Neuronal stem cell (in vitro differentiated cells): Measurements from ENCODE around the gene HESX1.
A peak's percentile ranks its signal among the peaks of the same experiment; 100 is the strongest.

Source experiments
- DNase-seq: peaks from one replicate; pipeline ENCODE4 v3.0.0-alpha.2; 2013; ENCODE audit warnings: low spot score
- H2AFZ ChIP-seq: one replicate; pipeline ENCODE4 v1.6.1; 2013; ENCODE audit warnings: mild to moderate bottlenecking, low read length, inconsistent platforms
- H2AK5ac ChIP-seq: 2 replicates; pipeline ENCODE4 v1.6.1; 2013; ENCODE audit warnings: low read depth, mild to moderate bottlenecking, inconsistent platforms, low read length, moderate library complexity, mixed read lengths
- H2BK120ac ChIP-seq: 2 replicates; pipeline ENCODE4 v1.6.1; 2013; ENCODE audit warnings: low read depth, mild to moderate bottlenecking, inconsistent platforms, low read length, moderate library complexity, mixed read lengths
- H2BK12ac ChIP-seq: one replicate; pipeline ENCODE4 v1.6.1; 2013; ENCODE audit warnings: low read length, inconsistent platforms
- H2BK15ac ChIP-seq: 2 replicates; pipeline ENCODE4 v1.6.1; 2013; ENCODE audit warnings: mild to moderate bottlenecking, low read length, inconsistent platforms, mixed read lengths
- H2BK5ac ChIP-seq: one replicate; pipeline ENCODE4 v1.6.1; 2013; ENCODE audit warnings: inconsistent platforms, mild to moderate bottlenecking, low read length, moderate library complexity
- H3K14ac ChIP-seq: one replicate; pipeline ENCODE4 v1.6.1; 2013; ENCODE audit warnings: low read length, inconsistent platforms
- H3K18ac ChIP-seq: 2 replicates; pipeline ENCODE4 v1.6.1; 2013; ENCODE audit warnings: low read length, inconsistent platforms
- H3K23ac ChIP-seq: 2 replicates; pipeline ENCODE4 v1.6.1; 2013; ENCODE audit warnings: low read depth, mild to moderate bottlenecking, mixed read lengths, low read length, inconsistent platforms; ENCODE audit not compliant: poor library complexity
- H3K27ac ChIP-seq: replicated peaks from 3 replicates; pipeline ENCODE4 v1.5.1; 2013; ENCODE audit warnings: low read length, inconsistent platforms
- H3K27me3 ChIP-seq, 3 experiments: 2 replicates each; pipeline ENCODE4 v1.6.1; 2013; ENCODE audit warnings: low read length in 3 of 3, mild to moderate bottlenecking in 2 of 3, inconsistent platforms in 1 of 3, low read depth in 1 of 3, mixed read lengths in 1 of 3, moderate library complexity in 1 of 3; ENCODE audit not compliant: control insufficient read depth in 3 of 3, insufficient read depth in 3 of 3
- H3K36me3 ChIP-seq, 2 donors: replicated peaks in 1 of 2; 2 replicates each; pipeline ENCODE4 v1.6.1; 2013; ENCODE audit warnings: low read length in 2 of 2; ENCODE audit not compliant: control insufficient read depth in 2 of 2, insufficient read depth in 2 of 2
- H3K4ac ChIP-seq: 2 replicates; pipeline ENCODE4 v1.6.1; 2013; ENCODE audit warnings: inconsistent platforms, mild to moderate bottlenecking, low read length, moderate library complexity
- H3K4me1 ChIP-seq, 2 donors: 1 replicate in 1 of 2; 2 replicates in 1 of 2; pipeline ENCODE4 v1.6.1; 2013; ENCODE audit warnings: low read length in 2 of 2, low read depth in 1 of 2; ENCODE audit not compliant: control insufficient read depth in 2 of 2, insufficient read depth in 1 of 2
- H3K4me2 ChIP-seq: one replicate; pipeline ENCODE4 v1.6.1; 2013; ENCODE audit warnings: mild to moderate bottlenecking, low read length, inconsistent platforms; ENCODE audit not compliant: insufficient read depth, poor library complexity, severe bottlenecking
- H3K4me3 ChIP-seq, 2 donors: 2 replicates each; pipeline ENCODE4 v1.5.1; 2013; ENCODE audit warnings: low read length in 2 of 2, mild to moderate bottlenecking in 2 of 2, inconsistent platforms in 1 of 2, moderate library complexity in 1 of 2
- H3K79me1 ChIP-seq: one replicate; pipeline ENCODE4 v1.6.1; 2013; ENCODE audit warnings: low read depth, mild to moderate bottlenecking, inconsistent platforms, low read length, moderate library complexity
- H3K9ac ChIP-seq: one replicate; pipeline ENCODE4 v1.6.1; 2013; ENCODE audit warnings: mild to moderate bottlenecking, low read depth, low read length, inconsistent platforms; ENCODE audit not compliant: poor library complexity
- H3K9me3 ChIP-seq, 2 donors: replicated peaks in 1 of 2; 2 replicates each; pipeline versions ENCODE3 to v1.6.1; 2013; ENCODE audit warnings: low read length in 2 of 2, mild to moderate bottlenecking in 2 of 2, inconsistent platforms in 1 of 2, low read depth in 1 of 2, mixed read lengths in 1 of 2, moderate library complexity in 1 of 2; ENCODE audit not compliant: control insufficient read depth in 2 of 2, insufficient read depth in 1 of 2
- H4K8ac ChIP-seq: one replicate; pipeline ENCODE4 v1.6.1; 2013; ENCODE audit warnings: low read depth, mild to moderate bottlenecking, inconsistent platforms, low read length, moderate library complexity
- H4K91ac ChIP-seq: one replicate; pipeline ENCODE4 v1.6.1; 2013; ENCODE audit warnings: low read length, low read depth, mild to moderate bottlenecking, inconsistent platforms; ENCODE audit not compliant: poor library complexity
- WGBS, 2 donors: extraction: QIAGEN DNeasy Blood & Tissue Kit; methylation state at CpG; one replicate each; pipeline ENCODE4 v1.1.7; 2013; ENCODE audit warnings: missing lambda C conversion rate in 2 of 2, mixed read lengths in 1 of 2; ENCODE audit not compliant: insufficient read length in 2 of 2, insufficient replicate concordance in 1 of 2; ENCODE audit errors: extremely low coverage in 2 of 2; 5-methylcytosine and 5-hydroxymethylcytosine counted together

The HESX1 gene

GRCh38 chr3:57230006-57230405, 30.2 kb upstream of the HESX1 start:
- Histone ChIP-seq H3K27ac (no peak overlapping the region), H2BK12ac (no peak overlapping the region), H4K91ac (no peak overlapping the region), H3K36me3 (no peaks in the 10 kb centered on the region), H3K4me3 (no peak overlapping the region), H3K27me3 (peaks cover 0 to 5% (median 4%) of the 10 kb centered on the region in 3 experiments), H3K9ac (no peak overlapping the region), H2BK120ac (no peak overlapping the region), H2BK15ac (no peak overlapping the region), H3K4ac (no peak overlapping the region), H3K18ac (no peak overlapping the region), H3K14ac (no peak overlapping the region), H2AK5ac (no peak overlapping the region), H2AFZ (no peak overlapping the region), H3K23ac (no peak overlapping the region), H3K4me1 (peaks cover 0 to 3% of the 10 kb centered on the region in 2 donors), H3K9me3 (no peaks in the 10 kb centered on the region), H3K4me2 (no peak overlapping the region), H3K79me1 (no peaks in the 10 kb centered on the region), H4K8ac (no peak overlapping the region), H2BK5ac (no peak overlapping the region)
- DNase-seq, result no peak
- WGBS, 2 donors, result no CpG with 5 or more reads among the region's 2 CpGs

- H3K18ac ChIP-seq, result peak overlapping the region; percentile 99
- H2AK5ac ChIP-seq, result no peak overlapping the region
- peak overlapping the region; percentile 81 to 95 for H3K4me3 ChIP-seq
- H2BK5ac ChIP-seq, result peak overlapping the region; percentile 16
- H3K27me3 ChIP-seq, result peaks cover 0 to 7% (median 4%) of the 10 kb centered on the region in 3 experiments
- no peak overlapping the region for H4K8ac ChIP-seq
- H2BK15ac ChIP-seq, result peak overlapping the region; percentile 90
- WGBS, 2 donors, result no CpG with 5 or more reads among the region's 70 CpGs
- H3K4me1 ChIP-seq, result peaks cover 0 to 3% of the 10 kb centered on the region in 2 donors
- H3K4me2 ChIP-seq, result peak overlapping the region; percentile 78
- H3K23ac ChIP-seq, result peak overlapping the region; percentile 98
- peak; percentile 18 for DNase-seq
- no peaks in the 10 kb centered on the region for H3K9me3 ChIP-seq
- H4K91ac ChIP-seq, result no peak overlapping the region
- H3K36me3 ChIP-seq, result no peaks in the 10 kb centered on the region
- H3K14ac ChIP-seq, result no peak overlapping the region
- no peak overlapping the region for H3K4ac ChIP-seq
- H2BK120ac ChIP-seq, result peak overlapping the region; percentile 67
- H3K79me1 ChIP-seq, result no peaks in the 10 kb centered on the region
- H3K27ac ChIP-seq, result peak overlapping the region; percentile 53
- peak overlapping the region; percentile 97 for H3K9ac ChIP-seq
- no peak overlapping the region for H2BK12ac ChIP-seq
- peak overlapping the region; percentile 93 for H2AFZ ChIP-seq
Observed at GRCh38 chr3:57227930-57228751, 28.4 kb upstream of the HESX1 start.

- no peaks in the 10 kb centered on the region for H3K36me3 ChIP-seq
- H2BK120ac ChIP-seq, result peak within 1 kb of the TSS; percentile 67
- H4K91ac ChIP-seq, result no peak within 1 kb of the TSS
- H2BK15ac ChIP-seq, result peak within 1 kb of the TSS; percentile 90
- no peak within 1 kb of the TSS for H4K8ac ChIP-seq
- peak within 1 kb of the TSS; percentile 97 for H3K9ac ChIP-seq
- no peak within 1 kb of the TSS for H2BK12ac ChIP-seq
- H3K4ac ChIP-seq, result no peak within 1 kb of the TSS
- WGBS, 2 donors, result no CpG with 5 or more reads among the region's 71 CpGs
- H3K27me3 ChIP-seq, result peaks cover 0 to 7% (median 4%) of the 10 kb centered on the region in 3 experiments
- H3K9me3 ChIP-seq, result no peaks in the 10 kb centered on the region
- peak; percentile 93 for DNase-seq
- peak within 1 kb of the TSS; percentile 90 for H3K4me2 ChIP-seq
- peaks cover 0 to 3% of the 10 kb centered on the region in 2 donors for H3K4me1 ChIP-seq
- peak within 1 kb of the TSS; percentile 81 to 95 for H3K4me3 ChIP-seq
- peak within 1 kb of the TSS; percentile 98 for H3K23ac ChIP-seq
- H3K79me1 ChIP-seq, result no peaks in the 10 kb centered on the region
- peak within 1 kb of the TSS; percentile 93 for H2AFZ ChIP-seq
- no peak within 1 kb of the TSS for H3K14ac ChIP-seq
- no peak within 1 kb of the TSS for H2AK5ac ChIP-seq
- H3K18ac ChIP-seq, result peak within 1 kb of the TSS; percentile 99
- H3K27ac ChIP-seq, result peak within 1 kb of the TSS; percentile 84
- peak within 1 kb of the TSS; percentile 16 for H2BK5ac ChIP-seq
Observed at GRCh38 chr3:57227204-57227929, 27.6 kb upstream of the HESX1 start, which contains the start of gene APPL1. APPL1 (plus strand) TSS chr3:57227729; CDS start chr3:57227884, 155 bp downstream.

- Histone ChIP-seq H2AK5ac (no peak overlapping the region), H4K8ac (no peak overlapping the region), H3K14ac (no peak overlapping the region), H3K4me1 (peaks cover 0 to 3% of the 10 kb centered on the region in 2 donors), H3K79me1 (no peaks in the 10 kb centered on the region), H3K9ac (no peak overlapping the region), H3K23ac (no peak overlapping the region), H2BK120ac (no peak overlapping the region), H3K18ac (no peak overlapping the region), H2BK5ac (no peak overlapping the region), H3K4me3 (no peak overlapping the region), H3K27ac (no peak overlapping the region), H3K9me3 (no peaks in the 10 kb centered on the region), H4K91ac (no peak overlapping the region), H3K4me2 (no peak overlapping the region), H3K27me3 (peaks cover 0 to 7% (median 4%) of the 10 kb centered on the region in 3 experiments), H2BK12ac (no peak overlapping the region), H3K36me3 (no peaks in the 10 kb centered on the region), H2AFZ (no peak overlapping the region), H2BK15ac (no peak overlapping the region), H3K4ac (no peak overlapping the region)
- DNase-seq, result no peak
- 100% methylated on average over 1 of the region's 2 CpGs; no CpG with 5 or more reads in 1 of the 2 donors for WGBS, 2 donors
Observed at GRCh38 chr3:57226176-57226575, 26.4 kb upstream of the HESX1 start.
